Measurements from ENCODE around the gene RPS6KB1.

- TF ChIP-seq POLR2AphosphoS5 (IDR thresholded peaks at IDR 0.05; ENCODE audit: low read length), result no peak
- TF ChIP-seq, protein P1, sequence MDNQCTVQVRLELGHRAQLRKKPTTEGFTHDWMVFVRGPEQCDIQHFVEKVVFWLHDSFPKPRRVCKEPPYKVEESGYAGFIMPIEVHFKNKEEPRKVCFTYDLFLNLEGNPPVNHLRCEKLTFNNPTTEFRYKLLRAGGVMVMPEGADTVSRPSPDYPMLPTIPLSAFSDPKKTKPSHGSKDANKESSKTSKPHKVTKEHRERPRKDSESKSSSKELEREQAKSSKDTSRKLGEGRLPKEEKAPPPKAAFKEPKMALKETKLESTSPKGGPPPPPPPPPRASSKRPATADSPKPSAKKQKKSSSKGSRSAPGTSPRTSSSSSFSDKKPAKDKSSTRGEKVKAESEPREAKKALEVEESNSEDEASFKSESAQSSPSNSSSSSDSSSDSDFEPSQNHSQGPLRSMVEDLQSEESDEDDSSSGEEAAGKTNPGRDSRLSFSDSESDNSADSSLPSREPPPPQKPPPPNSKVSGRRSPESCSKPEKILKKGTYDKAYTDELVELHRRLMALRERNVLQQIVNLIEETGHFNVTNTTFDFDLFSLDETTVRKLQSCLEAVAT (IDR thresholded peaks at IDR 0.05), result no peak
- no peak for TF ChIP-seq MXI1 (IDR thresholded peaks at IDR 0.05; ENCODE audit: low read depth, low read length)
These were observed 44.6 kb upstream of the RPS6KB1 start for GRCh38 chr17:59848385-59848668.

Data from GM12878 (cell line).